T-helper 2 cell (primary cell): Measurements from ENCODE around the gene FAM13C.
A peak's percentile ranks its signal among the peaks of the same experiment; 100 is the strongest.
"Not testable (repeated sequence)": the region's sequence is repeated elsewhere in the genome, so short reads cannot be mapped to it uniquely, and the experiment has no call there.

Source experiments
- DNase-seq, 5 experiments: peaks; one replicate each; pipeline versions ENCODE4 v3.0.0 to v3.0.0-alpha.2; 2012 to 2022

Gene FAM13C

GRCh38 chr10:59272061-59272460, 90.3 kb downstream of the FAM13C start:
- DNase-seq = no peak

- DNase-seq = no peak
Measured at GRCh38 chr10:59271160-59271559, 91.2 kb downstream of the FAM13C start.

- no peak for DNase-seq
Measured at GRCh38 chr10:59270492-59270891, 91.9 kb downstream of the FAM13C start.

GRCh38 chr10:59269651-59270050, 92.7 kb downstream of the FAM13C start:
- no peak for DNase-seq

- DNase-seq = no peak
Measured at GRCh38 chr10:59268460-59268859, 93.9 kb downstream of the FAM13C start.

GRCh38 chr10:59266321-59266720, 96.0 kb downstream of the FAM13C start:
- DNase-seq = no peak

GRCh38 chr10:59265141-59265540, 97.2 kb downstream of the FAM13C start:
- no peak for DNase-seq

GRCh38 chr10:59258890-59259289, 103.5 kb downstream of the FAM13C start:
- DNase-seq = no peak

- no peak for DNase-seq
Measured at GRCh38 chr10:59257224-59257623, 105.1 kb downstream of the FAM13C start.

GRCh38 chr10:59255463-59255862, 106.9 kb downstream of the FAM13C start:
- DNase-seq = no peak

- no peak for DNase-seq
Measured at GRCh38 chr10:59252491-59252890, 109.9 kb downstream of the FAM13C start.

- DNase-seq = no peak
Measured at GRCh38 chr10:59245686-59246085, 116.7 kb downstream of the FAM13C start.

- DNase-seq = no peak
Measured at GRCh38 chr10:59244871-59245270, 117.5 kb downstream of the FAM13C start.

- DNase-seq = no peak
Measured at GRCh38 chr10:59243611-59244195, 118.6 kb downstream of the FAM13C start.

- DNase-seq = no peak
Measured at GRCh38 chr10:59242991-59243390, 119.4 kb downstream of the FAM13C start.

GRCh38 chr10:59242057-59242456, 120.3 kb downstream of the FAM13C start:
- no peak for DNase-seq

GRCh38 chr10:59240582-59241183, 121.7 kb downstream of the FAM13C start:
- peak in 1 of 5 experiments; percentile 17 for DNase-seq

GRCh38 chr10:59239108-59239507, 123.2 kb downstream of the FAM13C start:
- DNase-seq = not testable (repeated sequence)

GRCh38 chr10:59237775-59238174, 124.6 kb downstream of the FAM13C start:
- no peak for DNase-seq

GRCh38 chr10:59236064-59236697, 126.2 kb downstream of the FAM13C start:
- no peak for DNase-seq

- DNase-seq = peak in 1 of 5 experiments; percentile 3
Measured at GRCh38 chr10:59234816-59235429, 127.4 kb downstream of the FAM13C start.

- no peak for DNase-seq
Measured at GRCh38 chr10:59234194-59234593, 128.2 kb downstream of the FAM13C start.

- no peak for DNase-seq
Measured at GRCh38 chr10:59229441-59229840, 132.9 kb downstream of the FAM13C start.

GRCh38 chr10:59227136-59227673, 135.1 kb downstream of the FAM13C start:
- DNase-seq = no peak
